WTC11 (cell line): ENCODE results near the gene SLC46A1. TPM values are rescaled to one million over a fixed set of nuclear protein-coding genes. Genes with fewer than 3 reads are reported as not detected.

Experiments
- ATAC-seq: fragments of 200-7000 bp; cut with Tn5 transposase; 2 replicates; pipeline ENCODE4 v1.10.0; 2021; ENCODE audit warnings: mild to moderate bottlenecking, moderate library complexity
- CTCF ChIA-PET: fragments of 300-600 bp; sonication (Branson Sonifier 250); formaldehyde crosslinking; loops from one replicate; lab custom pipeline; 2021; ENCODE audit warnings: antibody characterized with exemption; lab: Charles Lee
- POLR2A ChIA-PET: fragments of 350-600 bp; sonication (Branson Sonifier 250); formaldehyde crosslinking; loops from one replicate; lab custom pipeline; 2021; ENCODE audit warnings: antibody characterized with exemption; lab: Charles Lee
- DNase-seq: peaks from one replicate; pipeline ENCODE4 v3.0.0; 2021; ENCODE audit warnings: low spot score
- H3K27ac Mint-ChIP-seq: 2 replicates; pipeline ENCODE4 v1.8.0; 2021; ENCODE audit warnings: mixed read lengths
- H3K27me3 Mint-ChIP-seq: 2 replicates; pipeline ENCODE4 v1.8.0; 2021; ENCODE audit warnings: low read depth, mild to moderate bottlenecking, moderate library complexity, mixed read lengths
- H3K36me3 Mint-ChIP-seq: 2 replicates; pipeline ENCODE4 v1.8.0; 2021; ENCODE audit warnings: mixed read lengths
- H3K4me1 Mint-ChIP-seq: 2 replicates; pipeline ENCODE4 v1.8.0; 2022; ENCODE audit warnings: mixed read lengths
- H3K4me3 Mint-ChIP-seq: 2 replicates; pipeline ENCODE4 v1.8.0; 2021; ENCODE audit warnings: mild to moderate bottlenecking, moderate library complexity, mixed read lengths
- H3K9me3 Mint-ChIP-seq: 2 replicates; pipeline ENCODE4 v1.8.0; 2021; ENCODE audit warnings: mixed read lengths
- ESRRA ChIP-seq: sonication (generic); formaldehyde crosslinking; IDR thresholded peaks from 2 replicates; pipeline ENCODE4 v1.8.1; 2022; ENCODE audit warnings: mild to moderate bottlenecking, missing genetic modification reagents, borderline replicate concordance
- ETV6 ChIP-seq: sonication (generic); formaldehyde crosslinking; IDR thresholded peaks from 2 replicates; pipeline ENCODE4 v1.8.1; 2022; ENCODE audit warnings: mild to moderate bottlenecking, missing genetic modification reagents
- KAT7 ChIP-seq: sonication (generic); formaldehyde crosslinking; IDR thresholded peaks from 2 replicates; pipeline ENCODE4 v1.8.1; 2023; ENCODE audit warnings: missing genetic modification reagents, mild to moderate bottlenecking, borderline replicate concordance
- MXD4 ChIP-seq: fragments of 250-450 bp; sonication (Bioruptor Pico); IDR thresholded peaks from 2 replicates; pipeline ENCODE4 v1.8.0; 2021; ENCODE audit warnings: mild to moderate bottlenecking, moderate library complexity, borderline replicate concordance
- NFATC4 ChIP-seq: fragments of 250-450 bp; sonication (Bioruptor Pico); IDR thresholded peaks from 2 replicates; pipeline ENCODE4 v1.9.0; 2021; ENCODE audit warnings: mild to moderate bottlenecking
- SP1 ChIP-seq: sonication (generic); formaldehyde crosslinking; conservative IDR thresholded peaks from 2 replicates; pipeline ENCODE4 v1.8.1; 2022; ENCODE audit warnings: missing genetic modification reagents
- TEAD1 ChIP-seq: sonication (generic); formaldehyde crosslinking; IDR thresholded peaks from 2 replicates; pipeline ENCODE4 v1.8.0; 2022; ENCODE audit warnings: mild to moderate bottlenecking, missing genetic modification reagents
- ZNF121 ChIP-seq: sonication (generic); formaldehyde crosslinking; IDR thresholded peaks from 2 replicates; pipeline ENCODE4 v1.8.0; 2023; ENCODE audit warnings: missing genetic modification reagents
- ZNF232 ChIP-seq: sonication (generic); formaldehyde crosslinking; IDR thresholded peaks from 2 replicates; pipeline ENCODE4 v1.8.0; 2022; ENCODE audit warnings: mild to moderate bottlenecking, missing genetic modification reagents
- total RNA-seq: library from RNA; stranded (reverse); gene quantifications from 3 replicates; pipeline ENCODE4 v1.2.3, GENCODE V29; 2021
- TF ChIP-seq, protein P1 (sequence below): sonication (generic); formaldehyde crosslinking; IDR thresholded peaks from 2 replicates; pipeline ENCODE4 v1.8.0; 2022; ENCODE audit warnings: mild to moderate bottlenecking, missing genetic modification reagents
- TF ChIP-seq, protein P2 (sequence below): sonication (generic); formaldehyde crosslinking; IDR thresholded peaks from 2 replicates; pipeline ENCODE4 v1.8.1; 2022; ENCODE audit warnings: low read depth, missing genetic modification reagents, borderline replicate concordance
- TF ChIP-seq, protein P3 (sequence below): fragments of 250-450 bp; sonication (Bioruptor Pico); IDR thresholded peaks from 2 replicates; pipeline ENCODE4 v1.9.0; 2021; ENCODE audit warnings: mild to moderate bottlenecking
- TF ChIP-seq, protein P4 (sequence below): fragments of 250-450 bp; sonication (Bioruptor Pico); IDR thresholded peaks from 2 replicates; pipeline ENCODE4 v1.9.0; 2021; ENCODE audit warnings: mild to moderate bottlenecking
- TF ChIP-seq, protein P5 (sequence below): sonication (generic); formaldehyde crosslinking; IDR thresholded peaks from 2 replicates; pipeline ENCODE4 v1.8.0; 2022; ENCODE audit warnings: mild to moderate bottlenecking, missing genetic modification reagents
- TF ChIP-seq, protein P6 (sequence below): sonication (generic); formaldehyde crosslinking; IDR thresholded peaks from 2 replicates; pipeline ENCODE4 v1.8.0; 2022; ENCODE audit warnings: missing genetic modification reagents
- TF ChIP-seq, protein P7 (sequence below): fragments of 250-450 bp; sonication (Bioruptor Pico); conservative IDR thresholded peaks from 2 replicates; pipeline ENCODE4 v1.9.0; 2021; ENCODE audit warnings: mild to moderate bottlenecking
- TF ChIP-seq, protein P8 (sequence below): sonication (generic); formaldehyde crosslinking; IDR thresholded peaks from 2 replicates; pipeline ENCODE4 v1.8.1; 2023; ENCODE audit warnings: mild to moderate bottlenecking, missing genetic modification reagents, moderate library complexity
- TF ChIP-seq, protein P9 (sequence below): sonication (generic); formaldehyde crosslinking; IDR thresholded peaks from 2 replicates; pipeline ENCODE4 v1.8.1; 2022; ENCODE audit warnings: low read depth, mild to moderate bottlenecking, moderate library complexity, missing genetic modification reagents, borderline replicate concordance

Gene SLC46A1
- total RNA-seq, 1 experiment from 2014 or later = 6.7 TPM

DNA sequence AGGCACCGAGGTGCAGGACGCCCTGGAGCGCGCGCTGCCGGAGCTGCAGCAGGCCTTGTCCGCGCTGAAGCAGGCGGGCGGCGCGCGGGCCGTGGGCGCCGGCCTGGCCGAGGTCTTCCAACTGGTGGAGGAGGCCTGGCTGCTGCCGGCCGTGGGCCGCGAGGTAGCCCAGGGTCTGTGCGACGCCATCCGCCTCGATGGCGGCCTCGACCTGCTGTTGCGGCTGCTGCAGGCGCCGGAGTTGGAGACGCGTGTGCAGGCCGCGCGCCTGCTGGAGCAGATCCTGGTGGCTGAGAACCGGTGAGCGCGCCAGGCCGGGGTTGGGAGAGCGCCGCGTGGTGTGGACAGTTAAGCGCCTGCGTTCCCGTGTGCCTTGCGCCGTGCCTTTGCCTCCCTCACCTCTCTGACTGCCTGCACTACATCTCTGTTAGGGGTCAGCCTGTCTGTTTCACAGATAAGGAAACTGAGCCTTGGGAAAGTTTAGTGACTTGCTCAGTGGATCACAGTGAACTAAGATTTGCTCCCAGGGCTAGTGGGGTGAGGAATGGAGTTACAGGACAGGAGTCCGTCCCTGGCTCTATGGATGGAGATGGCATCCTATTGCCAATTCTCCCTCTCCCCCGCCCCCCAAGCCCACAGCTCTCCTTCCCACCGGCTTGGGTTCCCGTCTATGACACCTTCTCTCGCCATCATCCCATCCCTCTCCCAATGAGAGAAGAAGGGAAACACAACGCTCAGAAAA, 33.6 kb downstream of the SLC46A1 start (continued):
- TF ChIP-seq ESRRA = 0 out of 2 replicates have a peak, but pooled peaks have one; percentile 31
- no peak for TF ChIP-seq NFATC4 (CRISPR knock-in tag)
- TF ChIP-seq MXD4 (CRISPR knock-in tag) = no peak
- TF ChIP-seq, protein P1, sequence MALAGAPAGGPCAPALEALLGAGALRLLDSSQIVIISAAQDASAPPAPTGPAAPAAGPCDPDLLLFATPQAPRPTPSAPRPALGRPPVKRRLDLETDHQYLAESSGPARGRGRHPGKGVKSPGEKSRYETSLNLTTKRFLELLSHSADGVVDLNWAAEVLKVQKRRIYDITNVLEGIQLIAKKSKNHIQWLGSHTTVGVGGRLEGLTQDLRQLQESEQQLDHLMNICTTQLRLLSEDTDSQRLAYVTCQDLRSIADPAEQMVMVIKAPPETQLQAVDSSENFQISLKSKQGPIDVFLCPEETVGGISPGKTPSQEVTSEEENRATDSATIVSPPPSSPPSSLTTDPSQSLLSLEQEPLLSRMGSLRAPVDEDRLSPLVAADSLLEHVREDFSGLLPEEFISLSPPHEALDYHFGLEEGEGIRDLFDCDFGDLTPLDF (CRISPR knock-in tag) = no peak
- TF ChIP-seq KAT7 (CRISPR knock-in tag) = no peak
- no peak for TF ChIP-seq ZNF121 (CRISPR knock-in tag)
- no peak for TF ChIP-seq ZNF232 (CRISPR knock-in tag)
- TF ChIP-seq, protein P2, sequence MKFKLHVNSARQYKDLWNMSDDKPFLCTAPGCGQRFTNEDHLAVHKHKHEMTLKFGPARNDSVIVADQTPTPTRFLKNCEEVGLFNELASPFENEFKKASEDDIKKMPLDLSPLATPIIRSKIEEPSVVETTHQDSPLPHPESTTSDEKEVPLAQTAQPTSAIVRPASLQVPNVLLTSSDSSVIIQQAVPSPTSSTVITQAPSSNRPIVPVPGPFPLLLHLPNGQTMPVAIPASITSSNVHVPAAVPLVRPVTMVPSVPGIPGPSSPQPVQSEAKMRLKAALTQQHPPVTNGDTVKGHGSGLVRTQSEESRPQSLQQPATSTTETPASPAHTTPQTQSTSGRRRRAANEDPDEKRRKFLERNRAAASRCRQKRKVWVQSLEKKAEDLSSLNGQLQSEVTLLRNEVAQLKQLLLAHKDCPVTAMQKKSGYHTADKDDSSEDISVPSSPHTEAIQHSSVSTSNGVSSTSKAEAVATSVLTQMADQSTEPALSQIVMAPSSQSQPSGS (CRISPR knock-in tag) = no peak
- TF ChIP-seq, protein P3, sequence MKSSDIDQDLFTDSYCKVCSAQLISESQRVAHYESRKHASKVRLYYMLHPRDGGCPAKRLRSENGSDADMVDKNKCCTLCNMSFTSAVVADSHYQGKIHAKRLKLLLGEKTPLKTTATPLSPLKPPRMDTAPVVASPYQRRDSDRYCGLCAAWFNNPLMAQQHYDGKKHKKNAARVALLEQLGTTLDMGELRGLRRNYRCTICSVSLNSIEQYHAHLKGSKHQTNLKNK = no peak
- TF ChIP-seq TEAD1 (CRISPR knock-in tag) = no peak
- TF ChIP-seq SP1 (CRISPR knock-in tag) = no peak
- TF ChIP-seq, protein P4, sequence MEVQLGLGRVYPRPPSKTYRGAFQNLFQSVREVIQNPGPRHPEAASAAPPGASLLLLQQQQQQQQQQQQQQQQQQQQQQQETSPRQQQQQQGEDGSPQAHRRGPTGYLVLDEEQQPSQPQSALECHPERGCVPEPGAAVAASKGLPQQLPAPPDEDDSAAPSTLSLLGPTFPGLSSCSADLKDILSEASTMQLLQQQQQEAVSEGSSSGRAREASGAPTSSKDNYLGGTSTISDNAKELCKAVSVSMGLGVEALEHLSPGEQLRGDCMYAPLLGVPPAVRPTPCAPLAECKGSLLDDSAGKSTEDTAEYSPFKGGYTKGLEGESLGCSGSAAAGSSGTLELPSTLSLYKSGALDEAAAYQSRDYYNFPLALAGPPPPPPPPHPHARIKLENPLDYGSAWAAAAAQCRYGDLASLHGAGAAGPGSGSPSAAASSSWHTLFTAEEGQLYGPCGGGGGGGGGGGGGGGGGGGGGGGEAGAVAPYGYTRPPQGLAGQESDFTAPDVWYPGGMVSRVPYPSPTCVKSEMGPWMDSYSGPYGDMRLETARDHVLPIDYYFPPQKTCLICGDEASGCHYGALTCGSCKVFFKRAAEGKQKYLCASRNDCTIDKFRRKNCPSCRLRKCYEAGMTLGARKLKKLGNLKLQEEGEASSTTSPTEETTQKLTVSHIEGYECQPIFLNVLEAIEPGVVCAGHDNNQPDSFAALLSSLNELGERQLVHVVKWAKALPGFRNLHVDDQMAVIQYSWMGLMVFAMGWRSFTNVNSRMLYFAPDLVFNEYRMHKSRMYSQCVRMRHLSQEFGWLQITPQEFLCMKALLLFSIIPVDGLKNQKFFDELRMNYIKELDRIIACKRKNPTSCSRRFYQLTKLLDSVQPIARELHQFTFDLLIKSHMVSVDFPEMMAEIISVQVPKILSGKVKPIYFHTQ = no peak
- TF ChIP-seq, protein P5, sequence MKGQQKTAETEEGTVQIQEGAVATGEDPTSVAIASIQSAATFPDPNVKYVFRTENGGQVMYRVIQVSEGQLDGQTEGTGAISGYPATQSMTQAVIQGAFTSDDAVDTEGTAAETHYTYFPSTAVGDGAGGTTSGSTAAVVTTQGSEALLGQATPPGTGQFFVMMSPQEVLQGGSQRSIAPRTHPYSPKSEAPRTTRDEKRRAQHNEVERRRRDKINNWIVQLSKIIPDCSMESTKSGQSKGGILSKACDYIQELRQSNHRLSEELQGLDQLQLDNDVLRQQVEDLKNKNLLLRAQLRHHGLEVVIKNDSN (CRISPR knock-in tag) = no peak

DNA sequence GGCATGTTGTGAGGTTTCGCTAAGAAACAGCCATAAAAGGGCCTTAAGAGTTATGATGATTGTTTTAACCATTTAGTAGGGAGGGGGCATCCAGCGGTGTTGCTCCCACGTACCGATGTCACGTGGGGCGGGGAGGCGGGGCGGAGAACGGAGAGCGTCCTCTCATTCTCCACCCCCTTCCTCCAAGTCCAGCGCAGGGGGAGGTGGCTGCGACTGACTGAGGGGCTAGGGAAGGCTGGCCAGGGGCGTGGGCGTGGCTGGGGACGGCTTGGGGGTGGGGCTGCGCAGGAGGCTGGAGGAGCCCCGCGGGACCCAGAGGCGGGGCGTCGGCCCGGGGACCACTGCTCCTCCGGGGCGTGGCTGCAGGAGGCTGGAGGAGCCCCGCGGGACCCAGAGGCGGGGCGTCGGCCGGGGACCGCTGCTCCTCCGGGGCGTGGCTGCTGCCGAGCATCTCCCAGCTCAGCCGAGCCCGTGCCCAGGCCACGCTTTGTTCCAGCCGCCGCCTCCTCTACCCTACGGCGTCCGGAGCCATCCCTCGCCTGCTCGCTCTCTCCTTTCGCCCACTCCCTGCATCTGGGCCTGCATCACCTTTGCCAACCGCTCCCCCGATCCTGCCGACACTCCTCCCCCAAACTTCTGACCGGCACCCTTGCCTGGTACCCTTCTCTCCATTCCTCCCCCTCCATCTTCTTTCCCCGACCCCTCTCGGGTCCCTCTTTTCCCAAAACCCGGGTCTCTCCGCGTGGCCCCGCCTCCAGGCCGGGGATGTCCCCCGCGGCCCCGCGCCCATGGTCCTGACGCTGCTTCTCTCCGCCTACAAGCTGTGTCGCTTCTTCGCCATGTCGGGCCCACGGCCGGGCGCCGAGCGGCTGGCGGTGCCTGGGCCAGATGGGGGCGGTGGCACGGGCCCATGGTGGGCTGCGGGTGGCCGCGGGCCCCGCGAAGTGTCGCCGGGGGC, 34.5 kb downstream of the SLC46A1 start, which contains the start of gene SARM1:
Gene SARM1 (plus strand): TSS at position 450 of the 958 bp plus-strand sequence. CDS start 339 bp downstream, at position 789.
- peak within 1 kb of the TSS; percentile 92 for H3K27ac Mint-ChIP-seq
- TF ChIP-seq NFATC4 (CRISPR knock-in tag) = no peak
- TF ChIP-seq ETV6 = no peak
- TF ChIP-seq, protein P6, sequence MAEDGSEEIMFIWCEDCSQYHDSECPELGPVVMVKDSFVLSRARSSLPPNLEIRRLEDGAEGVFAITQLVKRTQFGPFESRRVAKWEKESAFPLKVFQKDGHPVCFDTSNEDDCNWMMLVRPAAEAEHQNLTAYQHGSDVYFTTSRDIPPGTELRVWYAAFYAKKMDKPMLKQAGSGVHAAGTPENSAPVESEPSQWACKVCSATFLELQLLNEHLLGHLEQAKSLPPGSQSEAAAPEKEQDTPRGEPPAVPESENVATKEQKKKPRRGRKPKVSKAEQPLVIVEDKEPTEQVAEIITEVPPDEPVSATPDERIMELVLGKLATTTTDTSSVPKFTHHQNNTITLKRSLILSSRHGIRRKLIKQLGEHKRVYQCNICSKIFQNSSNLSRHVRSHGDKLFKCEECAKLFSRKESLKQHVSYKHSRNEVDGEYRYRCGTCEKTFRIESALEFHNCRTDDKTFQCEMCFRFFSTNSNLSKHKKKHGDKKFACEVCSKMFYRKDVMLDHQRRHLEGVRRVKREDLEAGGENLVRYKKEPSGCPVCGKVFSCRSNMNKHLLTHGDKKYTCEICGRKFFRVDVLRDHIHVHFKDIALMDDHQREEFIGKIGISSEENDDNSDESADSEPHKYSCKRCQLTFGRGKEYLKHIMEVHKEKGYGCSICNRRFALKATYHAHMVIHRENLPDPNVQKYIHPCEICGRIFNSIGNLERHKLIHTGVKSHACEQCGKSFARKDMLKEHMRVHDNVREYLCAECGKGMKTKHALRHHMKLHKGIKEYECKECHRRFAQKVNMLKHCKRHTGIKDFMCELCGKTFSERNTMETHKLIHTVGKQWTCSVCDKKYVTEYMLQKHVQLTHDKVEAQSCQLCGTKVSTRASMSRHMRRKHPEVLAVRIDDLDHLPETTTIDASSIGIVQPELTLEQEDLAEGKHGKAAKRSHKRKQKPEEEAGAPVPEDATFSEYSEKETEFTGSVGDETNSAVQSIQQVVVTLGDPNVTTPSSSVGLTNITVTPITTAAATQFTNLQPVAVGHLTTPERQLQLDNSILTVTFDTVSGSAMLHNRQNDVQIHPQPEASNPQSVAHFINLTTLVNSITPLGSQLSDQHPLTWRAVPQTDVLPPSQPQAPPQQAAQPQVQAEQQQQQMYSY (CRISPR knock-in tag) = no peak
- TF ChIP-seq, protein P7, sequence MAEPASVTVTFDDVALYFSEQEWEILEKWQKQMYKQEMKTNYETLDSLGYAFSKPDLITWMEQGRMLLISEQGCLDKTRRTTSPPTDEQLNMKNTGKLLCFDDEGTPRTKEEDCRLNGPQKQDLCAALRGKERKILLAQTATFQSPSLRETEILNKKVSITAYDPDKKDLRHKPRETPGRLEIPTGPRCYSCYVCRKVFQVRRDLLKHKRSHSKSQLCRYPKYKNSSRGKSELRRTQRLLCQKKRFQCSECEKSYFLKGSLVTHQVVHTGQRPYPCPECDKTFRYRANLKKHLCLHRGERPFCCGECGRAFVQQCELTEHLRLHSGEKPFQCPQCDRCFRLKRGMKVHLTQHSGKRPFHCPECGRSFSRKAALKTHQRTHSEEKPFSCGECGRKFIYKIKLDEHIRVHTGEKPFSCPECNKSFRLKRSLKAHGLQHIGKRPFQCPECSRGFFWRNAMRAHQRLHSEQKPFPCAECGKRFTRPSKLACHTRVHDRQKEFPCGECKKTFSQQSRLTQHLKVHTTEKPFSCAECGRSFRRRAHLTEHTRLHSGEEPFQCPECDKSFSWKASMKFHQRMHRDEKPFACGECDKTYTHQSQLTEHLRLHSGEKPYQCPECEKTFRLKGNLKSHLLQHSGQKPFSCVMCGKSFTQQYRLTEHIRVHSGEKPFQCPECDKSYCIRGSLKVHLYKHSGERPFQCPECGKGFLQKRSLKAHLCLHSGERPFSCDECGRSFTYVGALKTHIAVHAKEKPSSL = no peak
- TF ChIP-seq, protein P8, sequence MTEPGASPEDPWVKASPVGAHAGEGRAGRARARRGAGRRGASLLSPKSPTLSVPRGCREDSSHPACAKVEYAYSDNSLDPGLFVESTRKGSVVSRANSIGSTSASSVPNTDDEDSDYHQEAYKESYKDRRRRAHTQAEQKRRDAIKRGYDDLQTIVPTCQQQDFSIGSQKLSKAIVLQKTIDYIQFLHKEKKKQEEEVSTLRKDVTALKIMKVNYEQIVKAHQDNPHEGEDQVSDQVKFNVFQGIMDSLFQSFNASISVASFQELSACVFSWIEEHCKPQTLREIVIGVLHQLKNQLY (CRISPR knock-in tag) = no peak
- TF ChIP-seq, protein P9, sequence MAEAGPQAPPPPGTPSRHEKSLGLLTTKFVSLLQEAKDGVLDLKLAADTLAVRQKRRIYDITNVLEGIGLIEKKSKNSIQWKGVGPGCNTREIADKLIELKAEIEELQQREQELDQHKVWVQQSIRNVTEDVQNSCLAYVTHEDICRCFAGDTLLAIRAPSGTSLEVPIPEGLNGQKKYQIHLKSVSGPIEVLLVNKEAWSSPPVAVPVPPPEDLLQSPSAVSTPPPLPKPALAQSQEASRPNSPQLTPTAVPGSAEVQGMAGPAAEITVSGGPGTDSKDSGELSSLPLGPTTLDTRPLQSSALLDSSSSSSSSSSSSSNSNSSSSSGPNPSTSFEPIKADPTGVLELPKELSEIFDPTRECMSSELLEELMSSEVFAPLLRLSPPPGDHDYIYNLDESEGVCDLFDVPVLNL (CRISPR knock-in tag) = no peak

More for the DNA sequence above, 34.5 kb downstream of the SLC46A1 start, which contains the start of gene SARM1:
- no peaks in the 10 kb centered on the region for H3K9me3 Mint-ChIP-seq
- peak; percentile 93 for ATAC-seq
- peaks cover 21% of the 10 kb centered on the region for H3K4me1 Mint-ChIP-seq
- H3K27me3 Mint-ChIP-seq = peaks cover 45% of the 10 kb centered on the region
- CTCF ChIA-PET = interaction anchor here (0.6 to 2.4 kb wide), 7 partner anchors 14 to 120 kb away, joined by 4 to 19 read pairs (median 6); partner anchors contain the start of genes IFT20, POLDIP2, SLC46A1 and TNFAIP1
- H3K36me3 Mint-ChIP-seq = no peaks in the 10 kb centered on the region
- H3K4me3 Mint-ChIP-seq = peak within 1 kb of the TSS; percentile 75
- DNase-seq = peak; percentile 99
- POLR2A ChIA-PET = no interaction called here
